Spleen (tissue), 11 donors: Measurements from ENCODE around the gene PLAU. TPM values are rescaled to one million over a fixed set of nuclear protein-coding genes. Genes with fewer than 3 reads are reported as not detected.

ENCODE experiments used
- DNase-seq: peaks from one replicate; pipeline ENCODE4 v3.0.0-alpha.2; 2020
- H3K27ac ChIP-seq, 8 donors: fragments of 200-600 bp; sonication (generic) in 7 of 8; 1 replicate in 4 of 8; 2 replicates in 4 of 8; pipeline versions ENCODE4 v1.5.0 to v1.8.0; 2016 to 2021; ENCODE audit warnings: inconsistent platforms in 4 of 8, mild to moderate bottlenecking in 4 of 8, moderate library complexity in 1 of 8
- H3K27me3 ChIP-seq, 7 donors: fragments of 200-600 bp; sonication (generic) in 6 of 7; replicated peaks in 1 of 7; 1 replicate in 4 of 7; 2 replicates in 3 of 7; pipeline versions ENCODE4 v1.5.0 to v1.8.0; 2016 to 2021; ENCODE audit warnings: inconsistent platforms in 3 of 7, mild to moderate bottlenecking in 1 of 7
- H3K36me3 ChIP-seq, 6 donors: fragments of 200-600 bp; sonication (generic) in 5 of 6; 1 replicate in 4 of 6; 2 replicates in 2 of 6; pipeline versions ENCODE4 v1.5.0 to v1.8.0; 2016 to 2021; ENCODE audit warnings: inconsistent platforms in 2 of 6
- H3K4me1 ChIP-seq, 6 donors: fragments of 200-600 bp; sonication (generic) in 5 of 6; 1 replicate in 3 of 6; 2 replicates in 3 of 6; pipeline versions ENCODE4 v1.5.0 to v1.8.0; 2016 to 2021; ENCODE audit warnings: inconsistent platforms in 3 of 6
- H3K4me3 ChIP-seq, 8 donors: fragments of 200-600 bp; sonication (generic) in 7 of 8; 1 replicate in 4 of 8; 2 replicates in 4 of 8; pipeline versions ENCODE4 v1.5.0 to v1.8.0; 2016 to 2021; ENCODE audit warnings: inconsistent platforms in 4 of 8, mild to moderate bottlenecking in 4 of 8, moderate library complexity in 2 of 8
- H3K9me3 ChIP-seq, 8 donors: fragments of 200-600 bp; sonication (generic) in 7 of 8; 1 replicate in 4 of 8; 2 replicates in 4 of 8; pipeline versions ENCODE4 v1.5.0 to v1.8.0; 2016 to 2021; ENCODE audit warnings: inconsistent platforms in 4 of 8
- CTCF ChIP-seq, 11 experiments: fragments of 200-600 bp in 7 of 11; fragments of 450-650 bp in 4 of 11; sonication (generic) in 4 of 11; IDR thresholded peaks in 8 of 11; conservative IDR thresholded peaks in 3 of 11; 1 replicate in 7 of 11; 2 replicates in 4 of 11; pipeline versions ENCODE4 v1.4.0 to v1.8.0; 2016 to 2021; ENCODE audit warnings: antibody characterized with exemption in 11 of 11, inconsistent platforms in 4 of 11, mild to moderate bottlenecking in 1 of 11
- POLR2A ChIP-seq, 3 donors: fragments of 450-650 bp; IDR thresholded peaks; one replicate each; pipeline ENCODE4 v1.5.1; 2017; ENCODE audit warnings: antibody characterized with exemption in 3 of 3, mild to moderate bottlenecking in 1 of 3
- POLR2AphosphoS5 ChIP-seq, 3 donors: sonication (generic); formaldehyde crosslinking; IDR thresholded peaks; one replicate each; pipeline ENCODE4 v1.5.1; 2017; ENCODE audit warnings: antibody characterized with exemption in 3 of 3
- WGBS, 5 donors: extraction: QIAGEN DNeasy Blood & Tissue Kit in 3 of 5; methylation state at CpG; one replicate each; pipeline versions ENCODE4 v1.1.5 to v1.1.7; 2013 to 2018; 5-methylcytosine and 5-hydroxymethylcytosine counted together
- intact Hi-C: fragments of 100-400 bp; cut with DNase I; formaldehyde crosslinking; loops from one replicate; pipeline ENCODE4 v1.15.0; 2023; ENCODE audit warnings: low total_unique reads
- polyA plus RNA-seq, 3 donors: library from polyadenylated mRNA; stranded (reverse); fragments of 200-250 nt; gene quantifications; one replicate each; pipeline ENCODE4 v1.2.1, GENCODE V29; 2013
- total RNA-seq, 7 donors: library from RNA; depleted of rRNA in 3 of 7; stranded (reverse); fragments of >200 nt in 3 of 7; fragmentation: NEBNext Ultra II Directional in 4 of 7; extraction: Animal tissue kit (Norgen Biotek cat#: 25700) in 4 of 7; gene quantifications; one replicate each; pipeline versions ENCODE4 v1.1.0 to v1.2.1, GENCODE V29; 2016 to 2021
- donor health status: healthy with polysubstance abuse.
- donor health status: DM: no; HTN: no; CAD: no; lungs with moderate emphysema.
- donor health status: DM: no; HTN: no; CAD: no.
- donor health status: Bipolar disorder and iron deficiency.
- donor health status: healthy.
- donor health status: DM: no; HTN: no; CAD: no.
- donor health status: DM: yes; HTN: yes; CAD: no.

PLAU gene
- total and polyA plus RNA-seq, 10 donors = 9.6 to 95.0 (median 30.3) TPM

DNA sequence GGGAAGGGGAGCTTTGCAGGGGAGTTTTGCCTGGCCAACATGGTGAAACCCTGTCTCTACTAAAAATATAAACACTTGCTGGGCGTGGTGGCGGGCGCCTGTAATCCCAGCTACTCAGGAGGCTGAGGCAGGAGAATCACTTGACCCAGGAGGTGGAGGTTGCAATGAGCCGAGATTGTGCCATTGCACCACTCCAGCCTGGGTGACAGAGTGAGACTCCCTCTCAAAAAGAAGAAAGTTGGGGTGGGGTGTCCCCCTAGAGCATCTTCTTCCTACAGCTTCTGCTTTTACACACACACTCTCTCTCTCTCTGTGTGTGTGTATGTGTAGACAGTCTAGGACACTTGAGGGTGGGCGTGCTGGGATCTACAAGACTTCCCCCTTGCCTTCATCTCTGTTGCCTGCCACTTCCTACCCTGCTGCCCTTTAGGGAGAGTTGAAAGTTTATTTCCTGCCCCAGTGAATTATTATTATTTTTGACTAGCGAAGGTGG, 21.7 kb downstream of the PLAU start:
- Histone ChIP-seq H3K4me3 (peak overlapping the region in 1 of 8 donors; percentile 25), H3K27me3 (no peaks in the 10 kb centered on the region), H3K9me3 (no peaks in the 10 kb centered on the region), H3K36me3 (no peaks in the 10 kb centered on the region), H3K4me1 (peaks cover 0 to 28% (median 6%) of the 10 kb centered on the region in 6 donors), H3K27ac (peak overlapping the region in 6 of 8 donors; percentile 28 to 81 (median 54))
- intact Hi-C loops = loop anchor here (10.0 kb wide), 1 partner anchor 98 kb away; no protein-coding TSS in a partner anchor
- TF ChIP-seq POLR2AphosphoS5 (IDR thresholded peaks at IDR 0.05) (no peak), POLR2A (IDR thresholded peaks at IDR 0.05) (no peak), CTCF (IDR thresholded peaks at IDR 0.05 in 8 of 11, conservative IDR thresholded peaks at IDR 0.05 in 3 of 11) (no peak)
- DNase-seq = no peak
- 59 to 87% (median 74%) methylated on average over 6 of the region's 6 CpGs for WGBS, 5 donors

DNA sequence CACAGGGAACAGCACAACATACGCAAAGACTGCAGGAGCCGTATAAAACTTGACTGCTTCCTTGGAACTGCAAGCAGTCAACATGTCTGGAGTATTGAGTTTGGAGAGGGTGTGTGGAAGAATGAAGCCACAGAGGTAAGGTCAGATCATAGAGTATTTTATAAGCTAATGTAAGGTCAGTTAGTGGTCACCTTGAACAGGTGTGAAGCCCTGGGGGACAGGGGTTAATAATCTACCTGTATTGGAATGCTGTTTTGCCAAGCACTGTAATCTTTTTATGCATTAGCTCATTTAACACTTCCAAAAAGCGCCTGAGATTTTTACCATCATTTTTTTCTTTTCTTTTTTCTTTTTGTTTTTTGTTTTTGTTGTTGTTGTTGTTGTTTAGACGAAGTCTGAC, 23.1 kb downstream of the PLAU start:
- WGBS, 5 donors = 87 to 99% (median 94%) methylated on average over 4 of the region's 4 CpGs
- H3K36me3 ChIP-seq = no peaks in the 10 kb centered on the region
- no peak overlapping the region for H3K27ac ChIP-seq
- no peaks in the 10 kb centered on the region for H3K9me3 ChIP-seq
- TF ChIP-seq POLR2AphosphoS5 (IDR thresholded peaks at IDR 0.05) = no peak
- TF ChIP-seq POLR2A (IDR thresholded peaks at IDR 0.05) = no peak
- TF ChIP-seq CTCF (IDR thresholded peaks at IDR 0.05 in 8 of 11, conservative IDR thresholded peaks at IDR 0.05 in 3 of 11) = no peak
- H3K4me1 ChIP-seq = peaks cover 0 to 32% (median 6%) of the 10 kb centered on the region in 6 donors
- no peak overlapping the region for H3K4me3 ChIP-seq
- DNase-seq = no peak
- intact Hi-C loops = loop anchor here (10.0 kb wide), 1 partner anchor 99 kb away; no protein-coding TSS in a partner anchor
- H3K27me3 ChIP-seq = no peaks in the 10 kb centered on the region

DNA sequence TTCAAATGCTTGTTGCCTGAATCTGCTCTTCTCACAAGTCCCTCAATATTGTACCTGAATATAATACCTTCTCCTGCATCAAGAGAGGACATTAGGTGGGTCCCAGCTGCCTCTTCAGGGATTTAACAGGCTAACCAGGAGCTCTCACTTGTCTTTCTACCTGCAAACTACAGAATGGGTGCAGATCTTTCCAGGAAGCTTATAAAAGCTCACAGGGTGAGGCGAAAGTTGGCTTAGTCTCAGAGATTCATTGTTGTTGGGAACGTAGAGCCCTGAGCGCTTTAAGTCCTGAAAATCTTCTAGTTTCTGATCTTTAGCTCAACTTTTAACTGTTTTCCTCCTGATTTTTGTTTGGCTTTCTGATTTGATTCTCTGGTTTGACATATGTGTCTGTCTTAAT, 25.0 kb downstream of the PLAU start:
- Histone ChIP-seq H3K27me3 (no peaks in the 10 kb centered on the region), H3K4me1 (peaks cover 5 to 38% (median 12%) of the 10 kb centered on the region in 6 donors), H3K4me3 (no peak overlapping the region), H3K9me3 (no peaks in the 10 kb centered on the region), H3K36me3 (no peaks in the 10 kb centered on the region), H3K27ac (no peak overlapping the region)
- no peak for DNase-seq
- 94 to 97% (median 95%) methylated on average over 3 of the region's 3 CpGs for WGBS, 5 donors
- intact Hi-C loops = loop anchor here (5.0 to 10.0 kb wide), 2 partner anchors 49 to 101 kb away; no protein-coding TSS in a partner anchor
- TF ChIP-seq POLR2A (IDR thresholded peaks at IDR 0.05) (no peak), CTCF (IDR thresholded peaks at IDR 0.05 in 8 of 11, conservative IDR thresholded peaks at IDR 0.05 in 3 of 11) (no peak), POLR2AphosphoS5 (IDR thresholded peaks at IDR 0.05) (no peak)

- whole genome bisulfite sequencing, 5 donors = 72 to 85% (median 84%) methylated on average over 5 of the region's 5 CpGs
- DNase-seq = no peak
- Histone ChIP-seq H3K9me3 (no peaks in the 10 kb centered on the region), H3K4me1 (peaks cover 5 to 32% (median 11%) of the 10 kb centered on the region in 6 donors), H3K36me3 (no peaks in the 10 kb centered on the region), H3K27me3 (no peaks in the 10 kb centered on the region), H3K4me3 (no peak overlapping the region), H3K27ac (peak overlapping the region in 3 of 8 donors; percentile 0 to 13 (median 3))
- intact Hi-C loops = loop anchor here (5.0 to 10.0 kb wide), 2 partner anchors 50 to 103 kb away; no protein-coding TSS in a partner anchor
- TF ChIP-seq POLR2AphosphoS5 (IDR thresholded peaks at IDR 0.05) (no peak), POLR2A (IDR thresholded peaks at IDR 0.05) (no peak), CTCF (IDR thresholded peaks at IDR 0.05 in 8 of 11, conservative IDR thresholded peaks at IDR 0.05 in 3 of 11) (no peak)
Observed at GRCh38 chr10:73937333-73938043, 26.6 kb downstream of the PLAU start.
